Measurements from ENCODE around the gene ZC3H8. TPM values are rescaled to one million over a fixed set of nuclear protein-coding genes. Genes with fewer than 3 reads are reported as not detected.

ZC3H8 gene
- polyA plus RNA-seq, 1 donor, result 16.2 TPM

- 100% methylated on average over 1 of the region's 14 CpGs for WGBS (ENCODE audit: insufficient coverage, low lambda C conversion rate)
- no peak for DNase-seq
- no peaks in the 10 kb centered on the region for H3K27me3 ChIP-seq (ENCODE audit: control insufficient read depth, insufficient read depth, low read length)
Observed at GRCh38 chr2:112166806-112167499, 87.9 kb downstream of the ZC3H8 start.

GRCh38 chr2:112165296-112165695 is 89.5 kb downstream of the ZC3H8 start:
- WGBS (ENCODE audit: insufficient coverage, low lambda C conversion rate), result no CpG with 5 or more reads among the region's 4 CpGs

More at GRCh38 chr2:112166806-112167499, 87.9 kb downstream of the ZC3H8 start:
- Histone ChIP-seq H3K27ac (ENCODE audit: low read length) (no peak overlapping the region), H3K4me3 (ENCODE audit: low read length) (no peak overlapping the region), H3K9me3 (ENCODE audit: control insufficient read depth, low read depth, low read length) (no peaks in the 10 kb centered on the region), H3K4me1 (ENCODE audit: control insufficient read depth, insufficient read depth, low read length) (no peaks in the 10 kb centered on the region), H3K36me3 (ENCODE audit: control insufficient read depth, insufficient read depth, low read length) (no peaks in the 10 kb centered on the region)

GRCh38 chr2:112164876-112165275 is 90.0 kb downstream of the ZC3H8 start:
- no peak for DNase-seq
- 100% methylated on average over 1 of the region's 11 CpGs for WGBS (ENCODE audit: insufficient coverage, low lambda C conversion rate)

More at GRCh38 chr2:112165296-112165695, 89.5 kb downstream of the ZC3H8 start:
- Histone ChIP-seq H3K4me1 (ENCODE audit: control insufficient read depth, insufficient read depth, low read length) (no peaks in the 10 kb centered on the region), H3K27me3 (ENCODE audit: control insufficient read depth, insufficient read depth, low read length) (no peaks in the 10 kb centered on the region), H3K9me3 (ENCODE audit: control insufficient read depth, low read depth, low read length) (no peaks in the 10 kb centered on the region), H3K4me3 (ENCODE audit: low read length) (no peak overlapping the region), H3K27ac (ENCODE audit: low read length) (no peak overlapping the region), H3K36me3 (ENCODE audit: control insufficient read depth, insufficient read depth, low read length) (no peaks in the 10 kb centered on the region)
- no peak for DNase-seq

DNA sequence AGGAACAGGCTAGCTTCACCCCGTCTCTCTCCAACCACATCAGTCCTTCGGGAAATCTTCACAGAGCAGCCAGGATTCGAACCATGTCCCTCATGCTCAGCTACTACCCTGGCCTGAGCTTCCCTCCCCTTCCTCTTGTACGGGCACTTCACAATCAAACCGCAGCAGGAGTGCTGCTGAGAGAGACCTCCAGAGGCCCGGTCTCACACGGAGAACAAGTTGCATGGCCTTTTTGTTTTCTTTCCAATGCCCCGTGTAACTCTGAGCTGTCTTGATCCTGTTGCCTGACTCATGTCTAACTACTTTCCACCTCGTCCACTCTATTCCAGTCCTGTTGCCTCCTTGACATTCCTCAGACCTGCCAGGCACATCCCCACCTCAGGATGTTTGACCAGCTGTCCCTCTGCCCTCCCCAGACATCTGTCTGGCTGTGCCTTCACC is 91.3 kb downstream of the ZC3H8 start:
- 100% methylated on average over 1 of the region's 9 CpGs for WGBS (ENCODE audit: insufficient coverage, low lambda C conversion rate)
- Histone ChIP-seq H3K4me1 (ENCODE audit: control insufficient read depth, insufficient read depth, low read length) (no peaks in the 10 kb centered on the region), H3K9me3 (ENCODE audit: control insufficient read depth, low read depth, low read length) (peaks cover 4% of the 10 kb centered on the region), H3K36me3 (ENCODE audit: control insufficient read depth, insufficient read depth, low read length) (no peaks in the 10 kb centered on the region), H3K27me3 (ENCODE audit: control insufficient read depth, insufficient read depth, low read length) (no peaks in the 10 kb centered on the region), H3K4me3 (ENCODE audit: low read length) (no peak overlapping the region), H3K27ac (ENCODE audit: low read length) (no peak overlapping the region)
- DNase-seq, result no peak

More at GRCh38 chr2:112164876-112165275, 90.0 kb downstream of the ZC3H8 start:
- no peaks in the 10 kb centered on the region for H3K4me1 ChIP-seq (ENCODE audit: control insufficient read depth, insufficient read depth, low read length)
- no peaks in the 10 kb centered on the region for H3K9me3 ChIP-seq (ENCODE audit: control insufficient read depth, low read depth, low read length)
- no peak overlapping the region for H3K27ac ChIP-seq (ENCODE audit: low read length)
- no peaks in the 10 kb centered on the region for H3K27me3 ChIP-seq (ENCODE audit: control insufficient read depth, insufficient read depth, low read length)
- H3K36me3 ChIP-seq (ENCODE audit: control insufficient read depth, insufficient read depth, low read length), result no peaks in the 10 kb centered on the region
- H3K4me3 ChIP-seq (ENCODE audit: low read length), result no peak overlapping the region

GRCh38 chr2:112162956-112163355 is 91.9 kb downstream of the ZC3H8 start:
- Histone ChIP-seq H3K36me3 (ENCODE audit: control insufficient read depth, insufficient read depth, low read length) (no peaks in the 10 kb centered on the region), H3K9me3 (ENCODE audit: control insufficient read depth, low read depth, low read length) (peaks cover 4% of the 10 kb centered on the region), H3K27me3 (ENCODE audit: control insufficient read depth, insufficient read depth, low read length) (no peaks in the 10 kb centered on the region), H3K27ac (ENCODE audit: low read length) (no peak overlapping the region), H3K4me1 (ENCODE audit: control insufficient read depth, insufficient read depth, low read length) (no peaks in the 10 kb centered on the region), H3K4me3 (ENCODE audit: low read length) (no peak overlapping the region)
- no peak for DNase-seq
- no CpG with 5 or more reads among the region's 11 CpGs for WGBS (ENCODE audit: insufficient coverage, low lambda C conversion rate)

GRCh38 chr2:112162341-112162740 is 92.5 kb downstream of the ZC3H8 start:
- no CpG with 5 or more reads among the region's 6 CpGs for WGBS (ENCODE audit: insufficient coverage, low lambda C conversion rate)
- Histone ChIP-seq H3K9me3 (ENCODE audit: control insufficient read depth, low read depth, low read length) (peaks cover 4% of the 10 kb centered on the region), H3K4me1 (ENCODE audit: control insufficient read depth, insufficient read depth, low read length) (no peaks in the 10 kb centered on the region), H3K27ac (ENCODE audit: low read length) (no peak overlapping the region), H3K4me3 (ENCODE audit: low read length) (no peak overlapping the region), H3K36me3 (ENCODE audit: control insufficient read depth, insufficient read depth, low read length) (no peaks in the 10 kb centered on the region), H3K27me3 (ENCODE audit: control insufficient read depth, insufficient read depth, low read length) (no peaks in the 10 kb centered on the region)
- DNase-seq, result no peak

Other genes with a start within 250 kb of the ZC3H8 start
- 37.5 TPM for gene TMEM87B, start 199.8 kb downstream of the ZC3H8 start, polyA plus RNA-seq
- gene FBLN7, start 116.7 kb downstream of the ZC3H8 start, polyA plus RNA-seq, result 1.7 TPM
- gene ZC3H6, start 20.6 kb upstream of the ZC3H8 start, polyA plus RNA-seq, result 5.7 TPM
- gene RGPD8, start 178.6 kb upstream of the ZC3H8 start, polyA plus RNA-seq, result 3.9 TPM
- 20.8 TPM for gene TTL, start 227.1 kb upstream of the ZC3H8 start, polyA plus RNA-seq

All from large intestine (tissue), 3 donors.